Neural cell (in vitro differentiated cells): Measurements from ENCODE around the gene IFT74.

ENCODE experiments used
- EZH2 ChIP-seq: fragments of 200-600, 300-800 bp; shearing (Covaris generic), sonication (generic); IDR thresholded peaks from 2 replicates; pipeline ENCODE4 v1.6.1; 2014; ENCODE audit warnings: antibody characterized with exemption, low read length, borderline replicate concordance, mild to moderate bottlenecking; ENCODE audit not compliant: insufficient read depth, poor library complexity, severe bottlenecking
- POLR2AphosphoS5 ChIP-seq: IDR thresholded peaks from 2 replicates; pipeline ENCODE4 v1.6.1; 2012
- TF ChIP-seq, protein P1 (sequence below): fragments of 450-650 bp; IDR thresholded peaks from 2 replicates; pipeline ENCODE4 v1.5.1; 2014; ENCODE audit warnings: antibody characterized with exemption, mild to moderate bottlenecking, moderate library complexity; ENCODE audit not compliant: poor library complexity, severe bottlenecking

DNA sequence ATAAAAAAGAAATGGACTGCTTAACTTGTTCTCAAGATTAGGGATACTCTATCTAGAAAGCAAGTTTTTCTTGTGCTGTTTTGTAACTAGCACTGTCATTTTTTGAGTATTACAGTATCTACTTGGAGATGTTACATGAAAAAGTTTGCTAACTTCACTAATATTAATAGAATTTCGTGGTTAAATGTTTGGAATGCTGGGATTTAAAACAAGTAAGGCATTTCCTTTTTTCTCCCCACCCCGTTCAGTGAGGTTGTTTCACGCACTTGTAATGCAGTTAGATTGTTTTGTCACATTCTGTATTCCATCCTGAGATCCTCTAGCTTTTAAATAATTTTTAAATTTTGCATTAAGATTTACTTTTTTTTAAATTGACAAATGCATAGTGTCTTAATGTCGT lies 132.8 kb downstream of the IFT74 start:
- no peak for TF ChIP-seq EZH2
- no peak for TF ChIP-seq POLR2AphosphoS5
- TF ChIP-seq, protein P1, sequence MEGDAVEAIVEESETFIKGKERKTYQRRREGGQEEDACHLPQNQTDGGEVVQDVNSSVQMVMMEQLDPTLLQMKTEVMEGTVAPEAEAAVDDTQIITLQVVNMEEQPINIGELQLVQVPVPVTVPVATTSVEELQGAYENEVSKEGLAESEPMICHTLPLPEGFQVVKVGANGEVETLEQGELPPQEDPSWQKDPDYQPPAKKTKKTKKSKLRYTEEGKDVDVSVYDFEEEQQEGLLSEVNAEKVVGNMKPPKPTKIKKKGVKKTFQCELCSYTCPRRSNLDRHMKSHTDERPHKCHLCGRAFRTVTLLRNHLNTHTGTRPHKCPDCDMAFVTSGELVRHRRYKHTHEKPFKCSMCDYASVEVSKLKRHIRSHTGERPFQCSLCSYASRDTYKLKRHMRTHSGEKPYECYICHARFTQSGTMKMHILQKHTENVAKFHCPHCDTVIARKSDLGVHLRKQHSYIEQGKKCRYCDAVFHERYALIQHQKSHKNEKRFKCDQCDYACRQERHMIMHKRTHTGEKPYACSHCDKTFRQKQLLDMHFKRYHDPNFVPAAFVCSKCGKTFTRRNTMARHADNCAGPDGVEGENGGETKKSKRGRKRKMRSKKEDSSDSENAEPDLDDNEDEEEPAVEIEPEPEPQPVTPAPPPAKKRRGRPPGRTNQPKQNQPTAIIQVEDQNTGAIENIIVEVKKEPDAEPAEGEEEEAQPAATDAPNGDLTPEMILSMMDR = no peak
